Amniotic epithelial cell (primary cell): ENCODE data around the gene KIFC1.

Source experiments
- DNase-seq: peaks from one replicate; pipeline ENCODE4 v3.0.0-alpha.2; 2010; ENCODE audit warnings: low read depth

KIFC1 gene

GRCh38 chr6:33425668-33426577 is 34.3 kb downstream of the KIFC1 start:
- peak; percentile 78 for DNase-seq

DNA sequence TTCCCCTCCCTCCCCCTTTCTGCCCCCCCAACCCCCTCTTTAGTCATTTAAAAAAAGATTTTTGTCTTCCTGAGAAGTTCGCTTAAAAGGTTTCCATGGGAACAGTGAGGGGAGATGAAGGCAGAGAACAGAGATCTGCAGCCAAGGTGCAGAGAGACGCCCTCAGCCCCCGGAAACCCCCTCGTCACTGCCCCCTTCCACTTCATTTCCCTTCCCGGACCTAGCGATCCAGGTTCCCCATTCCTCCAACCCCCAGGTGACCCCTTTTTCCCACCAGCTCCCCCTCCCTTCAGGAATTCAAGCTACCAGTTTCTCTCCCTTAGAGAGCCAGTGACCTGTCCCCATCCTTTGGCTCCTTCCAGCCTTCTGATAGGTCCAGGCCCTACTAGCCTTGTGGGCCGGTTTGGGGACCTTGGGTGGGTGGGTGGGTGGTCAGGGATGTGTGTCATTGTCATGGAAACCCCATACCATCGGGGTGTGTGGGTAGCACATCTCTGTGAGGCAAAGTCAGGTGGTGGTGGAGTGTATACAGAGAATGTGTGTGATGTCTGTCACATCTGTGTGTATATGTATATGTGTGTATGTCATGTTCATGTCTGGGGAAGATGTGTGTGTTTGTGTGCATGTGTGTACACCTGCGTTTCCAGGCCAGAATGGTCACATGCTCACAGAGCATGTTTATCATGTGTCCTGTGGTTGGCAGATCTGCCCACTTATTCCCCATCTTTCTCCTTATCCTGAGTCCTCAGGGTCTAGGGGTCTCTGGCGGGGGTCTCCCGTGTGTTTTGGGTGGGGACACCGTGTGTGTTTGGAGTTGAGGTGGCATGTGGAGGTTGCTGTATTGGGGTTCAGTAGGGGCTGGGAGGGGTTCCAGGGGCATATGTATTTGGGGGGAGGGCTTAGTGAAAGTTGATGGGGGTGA is 35.2 kb downstream of the KIFC1 start:
- no peak for DNase-seq

- no peak for DNase-seq
Observed at GRCh38 chr6:33427585-33428223, 36.1 kb downstream of the KIFC1 start.

DNA sequence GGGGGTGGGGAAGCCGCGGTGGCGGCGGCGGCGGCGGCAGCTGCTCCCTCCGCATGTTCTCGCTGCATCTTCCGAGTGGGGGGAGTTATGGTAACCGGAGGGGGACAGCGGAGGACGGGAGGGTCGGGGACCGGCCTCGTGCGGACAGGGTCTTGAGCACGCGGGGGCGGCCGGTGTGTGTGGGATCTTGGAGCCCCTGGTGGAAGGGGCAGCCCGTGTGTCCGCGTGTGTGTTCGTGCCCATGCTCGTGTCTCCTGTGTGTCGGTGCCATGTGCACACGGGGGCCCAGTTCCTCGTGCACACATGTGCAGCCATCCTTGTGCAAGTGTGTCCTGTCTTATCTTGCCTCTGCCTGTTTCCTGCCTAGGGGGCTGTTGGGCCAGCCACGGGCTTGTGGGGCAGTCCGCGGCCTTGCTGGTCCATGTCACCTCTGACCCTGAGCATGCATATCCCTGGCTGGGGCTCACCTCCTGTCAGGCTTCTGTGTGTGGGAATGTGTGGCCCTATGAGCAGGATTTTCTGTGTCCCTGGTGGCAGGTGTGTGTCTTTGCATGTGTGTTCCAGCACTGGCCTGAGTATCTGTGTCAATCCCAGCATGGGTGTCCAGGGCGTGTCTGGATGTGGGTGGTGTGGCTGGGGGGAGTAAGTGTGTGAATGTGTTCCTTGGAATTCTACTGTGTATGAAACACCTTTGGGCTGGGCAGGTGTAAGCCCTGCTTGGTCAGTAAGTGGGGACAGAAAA is 36.8 kb downstream of the KIFC1 start:
- DNase-seq, result no peak

- no peak for DNase-seq
Observed at GRCh38 chr6:33428966-33429749, 37.5 kb downstream of the KIFC1 start.

DNA sequence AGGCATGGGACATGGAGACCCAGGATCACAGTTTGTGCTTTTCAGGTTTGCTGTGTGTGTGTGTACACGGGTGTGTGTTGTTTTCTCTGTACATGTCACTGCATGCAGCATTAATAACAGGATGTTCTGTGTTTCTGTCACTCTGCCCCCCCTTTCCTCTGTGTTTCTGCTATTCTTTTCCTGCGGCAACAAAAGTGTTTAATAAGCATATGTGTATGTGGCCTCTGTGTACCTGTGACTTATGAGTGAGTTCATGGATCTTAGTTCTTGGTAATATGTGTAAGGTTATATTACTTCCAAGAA is 38.1 kb downstream of the KIFC1 start:
- no peak for DNase-seq

GRCh38 chr6:33430334-33430733 is 38.7 kb downstream of the KIFC1 start:
- DNase-seq, result no peak

DNA sequence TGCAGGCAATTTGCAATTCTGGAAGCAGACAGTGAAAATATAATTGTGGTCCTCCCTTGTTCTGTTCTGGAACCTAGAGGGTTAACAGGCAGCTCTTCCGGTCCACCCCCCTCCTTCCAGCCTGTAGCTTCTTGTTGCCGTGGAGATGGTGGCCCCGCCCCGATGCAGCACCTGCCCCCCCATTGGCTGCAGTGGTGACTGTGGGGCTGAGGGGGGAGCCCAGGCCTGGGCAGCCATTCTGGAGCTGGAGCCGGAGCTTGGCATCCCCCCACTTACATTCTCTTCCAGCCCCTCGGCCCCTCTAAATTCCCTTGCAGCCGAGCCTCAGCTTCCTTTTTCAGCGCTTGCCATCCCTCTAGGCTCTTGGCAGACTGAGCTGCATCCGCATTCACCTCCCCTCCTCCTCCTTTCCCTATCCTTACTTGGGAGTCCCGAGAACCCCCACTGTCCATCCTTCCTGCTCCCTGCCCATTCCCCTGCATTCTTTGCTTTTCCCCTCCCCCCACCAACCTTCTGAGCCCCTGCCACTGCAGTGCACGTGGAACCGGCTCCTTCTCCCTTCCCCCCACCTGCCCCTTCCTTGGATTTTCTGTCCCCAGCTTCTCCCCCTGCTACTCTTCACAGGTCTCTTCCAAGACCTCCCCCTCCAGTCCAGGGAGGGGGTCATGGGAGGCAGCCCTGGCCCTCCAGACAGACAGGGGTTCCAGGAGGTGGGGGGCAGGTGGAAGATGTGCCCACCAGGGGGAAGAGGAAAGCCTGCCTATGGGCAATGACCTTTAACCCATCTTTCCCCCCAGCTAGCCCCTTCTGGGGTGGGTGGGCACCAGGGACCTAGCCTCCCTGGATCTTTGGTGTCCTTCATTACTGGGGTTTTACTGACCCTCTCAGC is 39.6 kb downstream of the KIFC1 start:
- DNase-seq, result peak; percentile 64

- no peak for DNase-seq
Observed at GRCh38 chr6:33431880-33432541, 40.4 kb downstream of the KIFC1 start.

DNA sequence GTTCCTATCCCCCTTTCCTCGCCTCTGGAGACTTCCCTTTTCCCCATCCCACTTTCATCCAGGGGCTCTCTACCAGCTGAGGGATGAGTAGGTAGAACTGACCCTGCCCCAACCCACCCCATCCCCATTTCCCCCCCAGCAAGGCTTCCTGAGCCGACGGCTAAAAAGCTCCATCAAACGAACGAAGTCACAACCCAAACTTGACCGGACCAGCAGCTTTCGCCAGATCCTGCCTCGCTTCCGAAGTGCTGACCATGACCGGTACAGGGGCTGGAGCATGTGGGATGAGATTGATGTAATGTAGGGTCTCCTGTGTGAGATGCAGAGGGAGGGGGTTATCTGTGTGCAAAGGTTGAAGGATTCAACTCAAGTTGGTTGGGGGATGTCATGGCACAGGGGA is 40.9 kb downstream of the KIFC1 start:
- DNase-seq, result no peak

- no peak for DNase-seq
Observed at GRCh38 chr6:33433001-33433543, 41.4 kb downstream of the KIFC1 start.

GRCh38 chr6:33433544-33434191 is 42.0 kb downstream of the KIFC1 start:
- no peak for DNase-seq

- no peak for DNase-seq
Observed at GRCh38 chr6:33434961-33435360, 43.3 kb downstream of the KIFC1 start.

GRCh38 chr6:33437666-33438065 is 46.0 kb downstream of the KIFC1 start:
- DNase-seq, result no peak

DNA sequence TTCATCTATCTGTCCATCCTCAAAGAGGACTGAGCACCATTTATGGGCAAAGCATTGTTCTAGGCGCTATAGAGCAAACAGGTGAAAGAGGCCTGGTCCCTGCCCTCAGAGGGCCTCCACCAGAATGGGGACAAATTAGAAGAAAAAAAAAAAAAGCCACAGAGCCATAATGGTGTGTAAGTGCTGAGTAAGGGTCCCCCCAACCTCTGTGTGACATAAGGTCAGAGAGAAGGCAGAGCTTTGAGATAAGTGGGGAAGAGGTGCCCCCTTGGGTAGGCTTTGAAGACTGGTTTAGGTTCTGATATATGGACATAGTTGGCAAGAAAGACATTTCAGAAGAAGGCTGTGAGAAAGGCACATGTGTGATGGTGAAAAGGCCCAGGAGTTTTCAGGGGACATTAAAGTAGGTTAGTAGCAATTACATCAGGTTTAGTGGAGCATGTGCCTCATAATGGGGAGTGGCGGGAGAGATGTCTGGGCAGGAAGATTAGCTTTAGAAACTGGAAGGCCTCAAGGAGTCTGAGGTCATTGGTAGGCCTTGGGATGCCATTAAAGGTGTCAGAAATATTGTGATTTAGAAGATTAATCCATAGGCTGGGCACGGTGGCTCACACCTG is 47.5 kb downstream of the KIFC1 start:
- no peak for DNase-seq

- DNase-seq, result no peak
Observed at GRCh38 chr6:33439956-33440648, 48.5 kb downstream of the KIFC1 start.

GRCh38 chr6:33440649-33441309 is 49.2 kb downstream of the KIFC1 start:
- no peak for DNase-seq
